ENCODE data around the gene ZNF800.

ZNF800 gene

GRCh38 chr7:127347567-127348246, 44.8 kb downstream of the ZNF800 start:
- peak; percentile 63 for DNase-seq (ENCODE audit: low read depth)

GRCh38 chr7:127346575-127347256, 45.8 kb downstream of the ZNF800 start:
- DNase-seq (ENCODE audit: low read depth): no peak

- no peak for DNase-seq (ENCODE audit: low read depth)
These were observed 49.9 kb downstream of the ZNF800 start for GRCh38 chr7:127342596-127342995.

GRCh38 chr7:127338122-127338521, 54.4 kb downstream of the ZNF800 start:
- no peak for DNase-seq (ENCODE audit: low read depth)

- no peak for DNase-seq (ENCODE audit: low read depth)
These were observed 54.9 kb downstream of the ZNF800 start for GRCh38 chr7:127337581-127337980.

GRCh38 chr7:127336458-127336857, 56.0 kb downstream of the ZNF800 start:
- DNase-seq (ENCODE audit: low read depth): no peak

- no peak for DNase-seq (ENCODE audit: low read depth)
These were observed 59.6 kb downstream of the ZNF800 start for GRCh38 chr7:127332880-127333279.

- no peak for DNase-seq (ENCODE audit: low read depth)
These were observed 62.4 kb downstream of the ZNF800 start for GRCh38 chr7:127330070-127330469.

GRCh38 chr7:127322832-127323493, 69.5 kb downstream of the ZNF800 start:
- no peak for DNase-seq (ENCODE audit: low read depth)

GRCh38 chr7:127322351-127322750, 70.2 kb downstream of the ZNF800 start:
- DNase-seq (ENCODE audit: low read depth): no peak

GRCh38 chr7:127320974-127321373, 71.5 kb downstream of the ZNF800 start:
- no peak for DNase-seq (ENCODE audit: low read depth)

Measured in stimulated activated CD8-positive, alpha-beta memory T cell treated with anti-CD3 and anti-CD28 coated beads, Interleukin-12 subunit alpha, Interleukin-12 subunit beta, amount 100 ng/mL, for 4 hours (primary cell).